Coronary artery (tissue), 2 donors: ENCODE results near the gene FGF11.

ENCODE experiments used
- DNase-seq: peaks from one replicate; pipeline ENCODE4 v3.0.0-alpha.2; 2017; ENCODE audit warnings: low spot score
- H3K27ac ChIP-seq, 2 donors: fragments of 200-600 bp; sonication (generic); one replicate each; pipeline ENCODE4 v1.5.1; 2016 to 2019
- H3K4me3 ChIP-seq: fragments of 200-600 bp; sonication (generic); 2 replicates; pipeline ENCODE4 v1.5.1; 2016; ENCODE audit warnings: mild to moderate bottlenecking, moderate library complexity
- TF ChIP-seq, protein P1 (sequence below): fragments of 200-600 bp; sonication (generic); IDR thresholded peaks from one replicate; pipeline ENCODE4 v1.5.1; 2019; ENCODE audit warnings: antibody characterized with exemption

Gene FGF11

DNA sequence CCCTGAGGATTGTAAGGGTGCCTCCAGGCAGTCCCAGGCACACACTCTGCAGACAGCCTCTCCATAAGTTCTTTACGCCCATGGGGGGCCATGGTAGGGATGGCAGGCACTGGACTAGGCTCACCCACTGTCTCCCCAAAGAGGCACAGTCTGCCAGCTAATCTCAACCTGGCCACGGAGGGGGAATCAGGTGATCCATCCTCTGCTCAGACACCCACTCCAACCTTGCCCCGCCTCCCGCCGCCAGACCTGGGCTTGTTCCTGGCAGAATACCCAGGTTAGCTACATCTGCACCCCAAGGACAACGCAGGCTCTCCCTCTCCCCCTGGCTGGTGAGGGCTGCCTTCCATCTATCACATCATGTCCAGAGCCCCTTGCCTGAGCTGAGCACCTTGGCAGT lies 30.4 kb upstream of the FGF11 start:
- Histone ChIP-seq H3K27ac (no peak overlapping the region), H3K4me3 (no peak overlapping the region)
- DNase-seq: no peak
- TF ChIP-seq, protein P1, sequence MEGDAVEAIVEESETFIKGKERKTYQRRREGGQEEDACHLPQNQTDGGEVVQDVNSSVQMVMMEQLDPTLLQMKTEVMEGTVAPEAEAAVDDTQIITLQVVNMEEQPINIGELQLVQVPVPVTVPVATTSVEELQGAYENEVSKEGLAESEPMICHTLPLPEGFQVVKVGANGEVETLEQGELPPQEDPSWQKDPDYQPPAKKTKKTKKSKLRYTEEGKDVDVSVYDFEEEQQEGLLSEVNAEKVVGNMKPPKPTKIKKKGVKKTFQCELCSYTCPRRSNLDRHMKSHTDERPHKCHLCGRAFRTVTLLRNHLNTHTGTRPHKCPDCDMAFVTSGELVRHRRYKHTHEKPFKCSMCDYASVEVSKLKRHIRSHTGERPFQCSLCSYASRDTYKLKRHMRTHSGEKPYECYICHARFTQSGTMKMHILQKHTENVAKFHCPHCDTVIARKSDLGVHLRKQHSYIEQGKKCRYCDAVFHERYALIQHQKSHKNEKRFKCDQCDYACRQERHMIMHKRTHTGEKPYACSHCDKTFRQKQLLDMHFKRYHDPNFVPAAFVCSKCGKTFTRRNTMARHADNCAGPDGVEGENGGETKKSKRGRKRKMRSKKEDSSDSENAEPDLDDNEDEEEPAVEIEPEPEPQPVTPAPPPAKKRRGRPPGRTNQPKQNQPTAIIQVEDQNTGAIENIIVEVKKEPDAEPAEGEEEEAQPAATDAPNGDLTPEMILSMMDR: no peak

DNA sequence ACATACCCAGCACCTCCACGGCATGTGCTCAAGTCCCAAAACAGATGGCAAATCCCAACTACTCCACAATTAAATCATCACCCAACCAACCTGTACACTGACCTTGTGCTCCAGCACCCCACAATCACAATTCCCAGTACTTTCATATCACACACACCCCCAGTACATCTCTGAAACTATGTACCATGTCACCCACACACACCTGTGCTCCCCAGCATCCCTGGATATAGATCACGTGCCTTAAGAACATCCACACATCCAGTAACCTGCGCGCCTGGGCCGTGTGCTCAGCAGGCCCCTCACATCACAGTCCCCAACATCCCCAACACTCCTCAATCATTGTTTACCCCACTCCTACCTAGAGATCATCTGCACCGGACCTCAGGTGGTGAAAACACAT lies 29.6 kb upstream of the FGF11 start:
- H3K27ac ChIP-seq: no peak overlapping the region
- TF ChIP-seq, protein P1: no peak
- no peak overlapping the region for H3K4me3 ChIP-seq
- no peak for DNase-seq

DNA sequence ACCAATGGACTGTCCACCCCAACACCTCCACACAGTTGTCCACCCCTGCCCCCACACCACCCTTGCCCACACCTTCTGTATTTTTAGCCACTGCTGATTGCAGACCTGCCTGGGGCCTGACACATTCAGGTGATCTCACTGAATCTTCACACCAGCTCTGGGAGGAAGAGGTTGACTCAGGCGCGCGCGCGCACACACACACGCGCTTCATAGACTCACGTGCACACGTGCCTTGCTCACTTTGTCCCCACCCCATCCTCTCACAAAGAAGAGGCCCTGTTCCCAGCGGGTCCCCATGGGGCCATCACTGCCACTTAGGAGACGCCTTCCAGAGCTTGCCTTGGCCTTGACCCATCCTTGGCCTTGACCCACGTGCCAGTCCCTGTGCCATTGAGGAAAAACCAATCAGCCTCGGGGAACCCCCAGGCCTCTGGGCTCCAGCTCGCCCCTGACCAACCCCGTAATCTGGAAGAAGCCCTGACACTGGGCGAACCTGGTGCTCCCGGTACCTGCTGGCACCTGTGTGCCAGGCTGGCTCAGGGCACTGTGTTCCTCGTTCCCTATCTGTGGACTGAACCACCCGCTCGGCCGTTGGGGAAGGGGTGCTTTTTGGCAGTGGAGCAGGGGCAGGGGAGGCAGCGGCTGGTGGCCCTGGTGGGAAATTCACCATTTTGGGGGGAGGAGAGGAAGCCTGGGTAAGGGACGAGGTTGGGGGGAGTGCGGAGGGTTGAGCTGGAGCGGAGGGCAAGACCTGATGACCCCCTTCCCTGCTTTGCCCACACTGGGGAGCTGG lies 28.5 kb upstream of the FGF11 start:
- TF ChIP-seq, protein P1: no peak
- DNase-seq: no peak
- Histone ChIP-seq H3K4me3 (no peak overlapping the region), H3K27ac (no peak overlapping the region)

DNA sequence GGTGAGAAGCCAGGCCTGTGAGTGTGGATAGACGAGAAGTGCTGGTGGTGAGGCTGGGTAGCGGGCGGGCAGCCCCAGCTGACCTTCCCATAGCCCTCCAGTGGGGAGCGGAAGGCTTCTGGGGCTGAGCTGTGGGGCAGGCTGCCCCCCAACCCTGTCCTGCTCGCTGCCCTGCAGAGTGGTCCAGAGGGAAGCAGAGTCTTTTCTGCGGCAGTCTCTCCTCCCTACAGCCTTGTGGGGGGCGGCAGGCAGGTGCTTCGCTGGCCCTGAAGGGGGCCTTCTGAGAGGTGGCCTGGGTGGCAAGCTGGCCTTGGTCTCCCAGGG lies 27.9 kb upstream of the FGF11 start:
- H3K27ac ChIP-seq: no peak overlapping the region
- DNase-seq: no peak
- H3K4me3 ChIP-seq: no peak overlapping the region
- TF ChIP-seq, protein P1: no peak

DNA sequence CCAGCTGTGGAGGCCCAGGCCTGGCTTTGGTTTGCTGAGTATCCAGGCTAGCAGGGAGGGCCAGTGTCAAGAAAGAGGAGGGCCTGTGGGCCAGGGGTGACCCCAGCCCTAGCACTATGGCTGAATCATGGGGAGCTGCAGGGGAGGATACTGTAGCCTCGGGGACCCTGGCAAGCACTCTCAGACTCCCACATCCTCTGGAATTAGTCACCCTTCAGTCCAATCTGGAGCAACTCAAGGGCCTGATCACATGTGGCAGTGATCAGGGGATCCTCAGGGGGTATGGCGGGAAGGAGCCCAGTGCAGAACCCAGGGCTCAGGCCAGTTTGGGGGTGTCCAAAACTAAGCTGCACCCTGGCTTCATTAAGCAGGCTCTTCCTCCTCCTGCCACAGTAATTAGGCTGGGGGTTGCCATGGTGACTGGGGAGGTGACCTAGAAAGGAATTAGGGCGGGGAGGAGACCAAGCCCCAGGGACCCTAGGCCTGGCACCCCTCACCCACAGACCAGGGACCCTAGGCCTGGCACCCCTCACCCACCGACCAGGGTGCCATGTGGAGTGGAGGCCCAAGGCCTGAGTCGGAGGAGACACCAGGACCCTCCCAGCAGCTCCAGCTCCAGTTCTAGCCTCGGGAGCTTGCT lies 25.8 kb upstream of the FGF11 start:
- H3K27ac ChIP-seq: peak overlapping the region in 1 of 2 donors; percentile 16

DNA sequence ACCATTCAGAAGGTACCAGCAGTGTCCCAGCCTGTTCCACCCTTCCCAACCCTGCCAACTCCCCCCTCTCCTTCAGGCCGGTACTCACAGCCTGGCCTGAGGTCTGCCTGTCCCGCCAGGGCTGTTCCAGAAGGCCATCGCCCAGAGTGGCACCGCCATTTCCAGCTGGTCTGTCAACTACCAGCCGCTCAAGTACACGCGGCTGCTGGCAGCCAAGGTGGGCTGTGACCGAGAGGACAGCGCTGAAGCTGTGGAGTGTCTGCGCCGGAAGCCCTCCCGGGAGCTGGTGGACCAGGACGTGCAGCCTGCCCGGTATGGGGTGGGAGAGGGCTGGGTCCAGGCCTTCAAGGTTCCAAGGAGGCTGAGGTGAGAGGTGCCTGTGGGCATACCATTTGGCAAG lies 24.5 kb upstream of the FGF11 start:
- H3K4me3 ChIP-seq: no peak overlapping the region
- TF ChIP-seq, protein P1: no peak

More for the DNA sequence above, 25.8 kb upstream of the FGF11 start:
- TF ChIP-seq, protein P1: no peak
- no peak for DNase-seq
- no peak overlapping the region for H3K4me3 ChIP-seq

DNA sequence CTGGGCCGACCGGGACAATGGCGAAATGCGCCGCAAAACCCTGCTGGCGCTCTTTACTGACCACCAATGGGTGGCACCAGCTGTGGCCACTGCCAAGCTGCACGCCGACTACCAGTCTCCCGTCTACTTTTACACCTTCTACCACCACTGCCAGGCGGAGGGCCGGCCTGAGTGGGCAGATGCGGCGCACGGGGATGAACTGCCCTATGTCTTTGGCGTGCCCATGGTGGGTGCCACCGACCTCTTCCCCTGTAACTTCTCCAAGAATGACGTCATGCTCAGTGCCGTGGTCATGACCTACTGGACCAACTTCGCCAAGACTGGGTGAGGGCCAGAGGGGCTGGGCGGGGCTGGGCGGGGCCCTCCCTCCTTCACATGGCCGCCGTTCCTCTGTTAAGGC lies 23.5 kb upstream of the FGF11 start:
- Histone ChIP-seq H3K4me3 (no peak overlapping the region), H3K27ac (no peak overlapping the region)
- DNase-seq: no peak
- TF ChIP-seq, protein P1: no peak

More for the DNA sequence above, 24.5 kb upstream of the FGF11 start:
- DNase-seq: no peak
- no peak overlapping the region for H3K27ac ChIP-seq
